ENCODE results near the gene TXNRD1. TPM values are rescaled to one million over a fixed set of nuclear protein-coding genes. Genes with fewer than 3 reads are reported as not detected.
A peak's percentile ranks its signal among the peaks of the same experiment; 100 is the strongest.

The TXNRD1 gene
- total and polyA plus RNA-seq, 4 donors = 23.6 to 70.8 (median 55.7) TPM

DNA sequence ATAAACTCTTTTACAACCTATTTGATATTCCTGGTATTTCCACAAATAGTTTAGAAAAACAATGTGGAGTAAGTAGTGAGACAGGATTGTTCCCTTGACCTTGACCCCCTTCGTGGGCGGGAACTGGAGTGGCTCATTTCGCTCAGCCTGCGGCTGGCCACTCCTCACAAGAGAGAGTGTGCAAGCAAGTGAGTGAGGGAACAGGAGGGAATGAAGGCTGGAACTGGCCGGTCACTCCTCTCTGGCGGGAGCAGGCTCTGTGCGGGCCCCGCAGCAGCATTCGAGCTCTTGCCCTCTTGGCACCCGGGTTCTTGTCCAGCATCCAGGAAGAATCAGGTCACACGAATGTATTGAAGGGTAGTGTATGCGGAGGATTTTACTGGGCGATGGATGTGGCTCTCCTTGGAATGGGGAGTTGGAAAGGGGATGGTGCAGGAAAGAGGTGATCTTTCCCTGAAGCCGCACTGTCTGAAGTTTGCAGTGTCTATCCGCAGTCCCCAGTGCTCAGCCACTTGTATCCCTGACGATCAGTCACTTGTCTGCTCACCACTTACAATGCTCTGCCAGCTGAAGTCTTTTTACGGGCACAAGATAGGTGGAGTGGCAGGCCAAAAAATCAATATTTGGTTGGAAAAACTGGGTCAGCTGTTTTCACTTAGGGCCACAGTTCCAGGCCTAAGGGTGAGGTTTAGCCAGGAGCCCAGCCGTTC, 28.0 kb upstream of the TXNRD1 start:
- Histone ChIP-seq H3K9ac (ENCODE audit: low read depth in 1 of 2, low read length in 2 of 2) (peak overlapping the region in 1 of 2 donors; percentile 28), H3K27ac (ENCODE audit: low read depth in 1 of 2, low read length in 2 of 2) (peak overlapping the region; percentile 62 to 71), H3K4me1 (ENCODE audit: control insufficient read depth in 4 of 4, insufficient read depth in 4 of 4, low read length in 3 of 4) (peaks cover 0 to 15% (median 11%) of the 10 kb centered on the region in 4 donors), H3K4me3 (ENCODE audit: low read depth in 1 of 3, low read length in 3 of 3) (peak overlapping the region; percentile 23 to 33 (median 32)), H3K36me3 (ENCODE audit: control insufficient read depth in 4 of 4, insufficient read depth in 3 of 4, low read depth in 1 of 4, low read length in 3 of 4) (no peaks in the 10 kb centered on the region), H3K27me3 (ENCODE audit: control insufficient read depth in 4 of 4, insufficient read depth in 4 of 4, low read length in 3 of 4) (no peaks in the 10 kb centered on the region), H3K9me3 (ENCODE audit: control insufficient read depth in 4 of 4, low read length in 3 of 4) (peaks cover 0 to 18% (median 10%) of the 10 kb centered on the region in 4 donors)
- no peak for DNase-seq (ENCODE audit: low spot score)
- 44% methylated on average over 18 of the region's 18 CpGs for WGBS
- peak in 1 of 2 donors; percentile 54 for TF ChIP-seq EGR1 (IDR thresholded peaks at IDR 0.05; ENCODE audit: low read depth in 2 of 2)
- no peak for TF ChIP-seq TAF1 (conservative IDR thresholded peaks at IDR 0.05)
- TF ChIP-seq RAD21 (IDR thresholded peaks at IDR 0.05) = peak; percentile 11 to 17
- TF ChIP-seq, protein P1, sequence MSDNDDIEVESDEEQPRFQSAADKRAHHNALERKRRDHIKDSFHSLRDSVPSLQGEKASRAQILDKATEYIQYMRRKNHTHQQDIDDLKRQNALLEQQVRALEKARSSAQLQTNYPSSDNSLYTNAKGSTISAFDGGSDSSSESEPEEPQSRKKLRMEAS (IDR thresholded peaks at IDR 0.05) = no peak
- TF ChIP-seq HNF4A (conservative IDR thresholded peaks at IDR 0.05) = peak; percentile 40 to 45
- TF ChIP-seq, protein P2, sequence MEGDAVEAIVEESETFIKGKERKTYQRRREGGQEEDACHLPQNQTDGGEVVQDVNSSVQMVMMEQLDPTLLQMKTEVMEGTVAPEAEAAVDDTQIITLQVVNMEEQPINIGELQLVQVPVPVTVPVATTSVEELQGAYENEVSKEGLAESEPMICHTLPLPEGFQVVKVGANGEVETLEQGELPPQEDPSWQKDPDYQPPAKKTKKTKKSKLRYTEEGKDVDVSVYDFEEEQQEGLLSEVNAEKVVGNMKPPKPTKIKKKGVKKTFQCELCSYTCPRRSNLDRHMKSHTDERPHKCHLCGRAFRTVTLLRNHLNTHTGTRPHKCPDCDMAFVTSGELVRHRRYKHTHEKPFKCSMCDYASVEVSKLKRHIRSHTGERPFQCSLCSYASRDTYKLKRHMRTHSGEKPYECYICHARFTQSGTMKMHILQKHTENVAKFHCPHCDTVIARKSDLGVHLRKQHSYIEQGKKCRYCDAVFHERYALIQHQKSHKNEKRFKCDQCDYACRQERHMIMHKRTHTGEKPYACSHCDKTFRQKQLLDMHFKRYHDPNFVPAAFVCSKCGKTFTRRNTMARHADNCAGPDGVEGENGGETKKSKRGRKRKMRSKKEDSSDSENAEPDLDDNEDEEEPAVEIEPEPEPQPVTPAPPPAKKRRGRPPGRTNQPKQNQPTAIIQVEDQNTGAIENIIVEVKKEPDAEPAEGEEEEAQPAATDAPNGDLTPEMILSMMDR (IDR thresholded peaks at IDR 0.05; ENCODE audit: low read depth, low read length, missing input control) = no peak
- TF ChIP-seq, protein P3, sequence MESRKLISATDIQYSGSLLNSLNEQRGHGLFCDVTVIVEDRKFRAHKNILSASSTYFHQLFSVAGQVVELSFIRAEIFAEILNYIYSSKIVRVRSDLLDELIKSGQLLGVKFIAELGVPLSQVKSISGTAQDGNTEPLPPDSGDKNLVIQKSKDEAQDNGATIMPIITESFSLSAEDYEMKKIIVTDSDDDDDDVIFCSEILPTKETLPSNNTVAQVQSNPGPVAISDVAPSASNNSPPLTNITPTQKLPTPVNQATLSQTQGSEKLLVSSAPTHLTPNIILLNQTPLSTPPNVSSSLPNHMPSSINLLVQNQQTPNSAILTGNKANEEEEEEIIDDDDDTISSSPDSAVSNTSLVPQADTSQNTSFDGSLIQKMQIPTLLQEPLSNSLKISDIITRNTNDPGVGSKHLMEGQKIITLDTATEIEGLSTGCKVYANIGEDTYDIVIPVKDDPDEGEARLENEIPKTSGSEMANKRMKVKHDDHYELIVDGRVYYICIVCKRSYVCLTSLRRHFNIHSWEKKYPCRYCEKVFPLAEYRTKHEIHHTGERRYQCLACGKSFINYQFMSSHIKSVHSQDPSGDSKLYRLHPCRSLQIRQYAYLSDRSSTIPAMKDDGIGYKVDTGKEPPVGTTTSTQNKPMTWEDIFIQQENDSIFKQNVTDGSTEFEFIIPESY (IDR thresholded peaks at IDR 0.05) = peak; percentile 43
- TF ChIP-seq RXRA (IDR thresholded peaks at IDR 0.05) = peak; percentile 24 to 54
- no peak for TF ChIP-seq GABPA (IDR thresholded peaks at IDR 0.05 in 1 of 2, conservative IDR thresholded peaks at IDR 0.05 in 1 of 2)
- TF ChIP-seq SP1 (IDR thresholded peaks at IDR 0.05) = peak; percentile 27
- TF ChIP-seq, protein P4, sequence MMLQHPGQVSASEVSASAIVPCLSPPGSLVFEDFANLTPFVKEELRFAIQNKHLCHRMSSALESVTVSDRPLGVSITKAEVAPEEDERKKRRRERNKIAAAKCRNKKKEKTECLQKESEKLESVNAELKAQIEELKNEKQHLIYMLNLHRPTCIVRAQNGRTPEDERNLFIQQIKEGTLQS (IDR thresholded peaks at IDR 0.05) = no peak
- TF ChIP-seq, protein P5, sequence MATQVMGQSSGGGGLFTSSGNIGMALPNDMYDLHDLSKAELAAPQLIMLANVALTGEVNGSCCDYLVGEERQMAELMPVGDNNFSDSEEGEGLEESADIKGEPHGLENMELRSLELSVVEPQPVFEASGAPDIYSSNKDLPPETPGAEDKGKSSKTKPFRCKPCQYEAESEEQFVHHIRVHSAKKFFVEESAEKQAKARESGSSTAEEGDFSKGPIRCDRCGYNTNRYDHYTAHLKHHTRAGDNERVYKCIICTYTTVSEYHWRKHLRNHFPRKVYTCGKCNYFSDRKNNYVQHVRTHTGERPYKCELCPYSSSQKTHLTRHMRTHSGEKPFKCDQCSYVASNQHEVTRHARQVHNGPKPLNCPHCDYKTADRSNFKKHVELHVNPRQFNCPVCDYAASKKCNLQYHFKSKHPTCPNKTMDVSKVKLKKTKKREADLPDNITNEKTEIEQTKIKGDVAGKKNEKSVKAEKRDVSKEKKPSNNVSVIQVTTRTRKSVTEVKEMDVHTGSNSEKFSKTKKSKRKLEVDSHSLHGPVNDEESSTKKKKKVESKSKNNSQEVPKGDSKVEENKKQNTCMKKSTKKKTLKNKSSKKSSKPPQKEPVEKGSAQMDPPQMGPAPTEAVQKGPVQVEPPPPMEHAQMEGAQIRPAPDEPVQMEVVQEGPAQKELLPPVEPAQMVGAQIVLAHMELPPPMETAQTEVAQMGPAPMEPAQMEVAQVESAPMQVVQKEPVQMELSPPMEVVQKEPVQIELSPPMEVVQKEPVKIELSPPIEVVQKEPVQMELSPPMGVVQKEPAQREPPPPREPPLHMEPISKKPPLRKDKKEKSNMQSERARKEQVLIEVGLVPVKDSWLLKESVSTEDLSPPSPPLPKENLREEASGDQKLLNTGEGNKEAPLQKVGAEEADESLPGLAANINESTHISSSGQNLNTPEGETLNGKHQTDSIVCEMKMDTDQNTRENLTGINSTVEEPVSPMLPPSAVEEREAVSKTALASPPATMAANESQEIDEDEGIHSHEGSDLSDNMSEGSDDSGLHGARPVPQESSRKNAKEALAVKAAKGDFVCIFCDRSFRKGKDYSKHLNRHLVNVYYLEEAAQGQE (IDR thresholded peaks at IDR 0.05) = no peak
- no peak for TF ChIP-seq HNF4G (IDR thresholded peaks at IDR 0.05)
- peak; percentile 53 for TF ChIP-seq YY1 (IDR thresholded peaks at IDR 0.05)
- peak in 1 of 2 donors; percentile 65 for TF ChIP-seq JUND (IDR thresholded peaks at IDR 0.05)
- no peak for TF ChIP-seq NR2F2 (IDR thresholded peaks at IDR 0.05)
- TF ChIP-seq FOXA2 (IDR thresholded peaks at IDR 0.05) = no peak
- no peak for TF ChIP-seq FOXA1 (IDR thresholded peaks at IDR 0.05)
